NCI-H2171 treated with DMSO at 0.1 percent for 48 hours (cell line): Measurements from ENCODE around the gene PCP2.

ENCODE experiments used
- DNase-seq: peaks from one replicate; lab custom pipeline; 2025; lab: John Stamatoyannopoulos, UW

Gene PCP2

GRCh38 chr19:7618771-7619510 is 14.6 kb downstream of the PCP2 start:
- DNase-seq: no peak

- DNase-seq: no peak
These were observed 15.2 kb downstream of the PCP2 start for GRCh38 chr19:7618348-7618747.

GRCh38 chr19:7617735-7618134 is 15.8 kb downstream of the PCP2 start:
- no peak for DNase-seq

- DNase-seq: no peak
These were observed 16.3 kb downstream of the PCP2 start for GRCh38 chr19:7617172-7617571.

- DNase-seq: no peak
These were observed 18.4 kb downstream of the PCP2 start for GRCh38 chr19:7614859-7615741.

- DNase-seq: no peak
These were observed 20.9 kb downstream of the PCP2 start for GRCh38 chr19:7612282-7613274.

GRCh38 chr19:7611541-7612279 is 21.8 kb downstream of the PCP2 start:
- no peak for DNase-seq

GRCh38 chr19:7610491-7611240 is 22.9 kb downstream of the PCP2 start:
- DNase-seq: no peak

GRCh38 chr19:7607874-7608560 is 25.5 kb downstream of the PCP2 start:
- DNase-seq: no peak

- DNase-seq: no peak
These were observed 26.2 kb downstream of the PCP2 start for GRCh38 chr19:7607212-7607873.

- no peak for DNase-seq
These were observed 27.2 kb downstream of the PCP2 start for GRCh38 chr19:7606289-7606688.

- no peak for DNase-seq
These were observed 27.9 kb downstream of the PCP2 start for GRCh38 chr19:7605490-7606222.

GRCh38 chr19:7603919-7604318 is 29.6 kb downstream of the PCP2 start:
- no peak for DNase-seq

GRCh38 chr19:7602935-7603497 is 30.5 kb downstream of the PCP2 start:
- no peak for DNase-seq

- no peak for DNase-seq
These were observed 31.1 kb downstream of the PCP2 start for GRCh38 chr19:7602240-7602934.

- no peak for DNase-seq
These were observed 32.8 kb downstream of the PCP2 start for GRCh38 chr19:7600721-7601120.

GRCh38 chr19:7598180-7598579 is 35.3 kb downstream of the PCP2 start:
- DNase-seq: no peak

GRCh38 chr19:7597689-7598088 is 35.8 kb downstream of the PCP2 start:
- DNase-seq: no peak
